ENCODE data around the gene LEFTY2.

Gene LEFTY2

DNA sequence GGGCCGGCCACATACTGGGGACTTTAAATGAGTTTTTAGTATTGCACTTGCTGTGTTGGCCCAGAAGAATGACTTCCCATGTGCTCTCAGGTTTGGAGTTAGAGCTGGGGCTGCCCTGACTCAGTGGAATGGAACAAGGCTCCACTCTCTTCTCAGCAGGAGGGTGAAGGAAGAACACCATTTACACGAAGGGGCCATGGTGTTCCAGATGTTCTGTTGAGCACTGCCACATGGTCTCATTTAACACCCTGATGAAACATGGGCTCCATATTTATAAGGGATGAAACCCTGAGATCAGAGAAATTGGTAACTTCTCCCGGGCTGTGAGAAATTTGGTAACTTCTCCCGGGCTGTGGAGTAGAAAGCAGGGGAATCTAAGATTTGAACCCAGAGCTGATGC, 22.7 kb downstream of the LEFTY2 start:
- no peak for DNase-seq (ENCODE audit: low read depth)

DNA sequence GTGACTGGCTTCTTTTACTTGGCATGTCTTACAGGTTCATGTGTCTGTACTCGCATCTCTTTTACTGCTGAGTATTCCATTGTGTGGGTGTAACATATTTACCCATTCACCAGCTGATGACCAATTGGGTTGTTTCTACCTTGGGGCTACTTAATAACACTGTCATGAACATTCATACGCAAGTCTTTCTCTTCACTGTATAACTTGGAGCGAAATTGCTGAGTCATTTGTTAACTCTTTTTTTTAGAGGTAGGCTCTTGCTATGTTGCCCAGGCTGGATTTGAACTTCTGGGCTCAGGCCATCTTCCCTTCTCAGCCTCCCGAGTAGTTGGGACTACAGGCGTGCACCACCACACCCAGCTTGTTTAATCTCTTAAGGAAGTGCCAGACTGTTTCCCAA, 23.5 kb downstream of the LEFTY2 start:
- TF ChIP-seq, protein P1, sequence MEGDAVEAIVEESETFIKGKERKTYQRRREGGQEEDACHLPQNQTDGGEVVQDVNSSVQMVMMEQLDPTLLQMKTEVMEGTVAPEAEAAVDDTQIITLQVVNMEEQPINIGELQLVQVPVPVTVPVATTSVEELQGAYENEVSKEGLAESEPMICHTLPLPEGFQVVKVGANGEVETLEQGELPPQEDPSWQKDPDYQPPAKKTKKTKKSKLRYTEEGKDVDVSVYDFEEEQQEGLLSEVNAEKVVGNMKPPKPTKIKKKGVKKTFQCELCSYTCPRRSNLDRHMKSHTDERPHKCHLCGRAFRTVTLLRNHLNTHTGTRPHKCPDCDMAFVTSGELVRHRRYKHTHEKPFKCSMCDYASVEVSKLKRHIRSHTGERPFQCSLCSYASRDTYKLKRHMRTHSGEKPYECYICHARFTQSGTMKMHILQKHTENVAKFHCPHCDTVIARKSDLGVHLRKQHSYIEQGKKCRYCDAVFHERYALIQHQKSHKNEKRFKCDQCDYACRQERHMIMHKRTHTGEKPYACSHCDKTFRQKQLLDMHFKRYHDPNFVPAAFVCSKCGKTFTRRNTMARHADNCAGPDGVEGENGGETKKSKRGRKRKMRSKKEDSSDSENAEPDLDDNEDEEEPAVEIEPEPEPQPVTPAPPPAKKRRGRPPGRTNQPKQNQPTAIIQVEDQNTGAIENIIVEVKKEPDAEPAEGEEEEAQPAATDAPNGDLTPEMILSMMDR (IDR thresholded peaks at IDR 0.05; ENCODE audit: low read length, missing control alignments), result no peak
- H3K4me3 ChIP-seq (replicated peaks; ENCODE audit: low read depth, low read length), result no peak overlapping the region
- no peak for DNase-seq (ENCODE audit: low read depth)

More for the DNA sequence above, 22.7 kb downstream of the LEFTY2 start:
- TF ChIP-seq, protein P1 (IDR thresholded peaks at IDR 0.05; ENCODE audit: low read length, missing control alignments), result no peak
- H3K4me3 ChIP-seq (replicated peaks; ENCODE audit: low read depth, low read length), result no peak overlapping the region

DNA sequence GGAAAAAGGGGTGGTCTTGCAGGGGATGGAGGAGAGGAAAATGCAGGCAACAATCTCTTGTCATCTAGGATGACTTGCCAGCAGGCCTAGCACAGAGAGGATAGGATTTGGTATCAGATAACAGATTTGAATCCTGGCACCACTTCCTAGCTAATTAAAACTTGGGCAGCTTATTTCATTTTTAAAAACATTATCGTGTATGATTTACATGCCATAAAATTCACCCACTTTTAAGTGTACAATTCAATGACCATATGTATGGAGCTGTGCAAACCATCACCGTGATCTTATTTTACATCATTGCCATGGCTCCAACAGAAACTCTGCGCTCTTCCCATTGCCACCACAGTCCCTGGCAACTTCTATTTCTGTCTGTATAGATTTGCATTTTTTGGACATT, 23.9 kb downstream of the LEFTY2 start:
- no peak overlapping the region for H3K4me3 ChIP-seq (replicated peaks; ENCODE audit: low read depth, low read length)
- DNase-seq (ENCODE audit: low read depth), result no peak
- TF ChIP-seq, protein P1 (IDR thresholded peaks at IDR 0.05; ENCODE audit: low read length, missing control alignments), result no peak

- DNase-seq (ENCODE audit: low read depth), result no peak
- TF ChIP-seq, protein P1 (IDR thresholded peaks at IDR 0.05; ENCODE audit: low read length, missing control alignments), result no peak
- H3K4me3 ChIP-seq (replicated peaks; ENCODE audit: low read depth, low read length), result no peak overlapping the region
Measured at GRCh38 chr1:225915538-225915991, 25.5 kb downstream of the LEFTY2 start.

- no peak for DNase-seq (ENCODE audit: low read depth)
- TF ChIP-seq, protein P1 (IDR thresholded peaks at IDR 0.05; ENCODE audit: low read length, missing control alignments), result no peak
- H3K4me3 ChIP-seq (replicated peaks; ENCODE audit: low read depth, low read length), result no peak overlapping the region
Measured at GRCh38 chr1:225914947-225915346, 26.1 kb downstream of the LEFTY2 start.

DNA sequence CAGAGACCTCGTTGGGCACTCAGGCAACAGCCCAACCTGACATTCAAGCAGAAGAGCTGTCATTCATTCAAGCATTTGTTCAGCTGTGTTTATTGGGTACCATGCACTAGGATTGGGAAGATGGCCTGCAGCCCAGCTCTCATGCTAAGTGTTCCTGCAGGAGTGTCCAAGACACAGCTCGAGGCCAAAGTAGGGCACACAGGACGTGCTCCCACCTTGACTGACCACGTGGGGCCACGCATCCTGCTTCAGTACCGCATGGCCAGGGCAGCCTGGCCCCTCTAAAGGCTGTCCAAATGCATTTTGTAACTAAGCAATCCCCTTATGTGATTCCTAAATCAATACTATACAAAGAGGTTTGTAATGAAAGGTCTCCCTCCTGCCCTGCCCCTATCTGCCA, 26.6 kb downstream of the LEFTY2 start:
- TF ChIP-seq, protein P1 (IDR thresholded peaks at IDR 0.05; ENCODE audit: low read length, missing control alignments), result no peak
- H3K4me3 ChIP-seq (replicated peaks; ENCODE audit: low read depth, low read length), result no peak overlapping the region
- DNase-seq (ENCODE audit: low read depth), result no peak
